Thyroid gland (tissue), 4 donors: ENCODE data around the gene ALCAM. TPM values are rescaled to one million over a fixed set of nuclear protein-coding genes. Genes with fewer than 3 reads are reported as not detected.
A peak's percentile ranks its signal among the peaks of the same experiment; 100 is the strongest.

Experiments
- DNase-seq, 2 donors: peaks; one replicate each; pipeline ENCODE4 v3.0.0-alpha.2; 2019
- H3K27ac ChIP-seq, 3 donors: fragments of 200-600 bp; sonication (generic); 1 replicate in 2 of 3; 2 replicates in 1 of 3; pipeline ENCODE4 v1.5.1; 2016 to 2019; ENCODE audit warnings: mild to moderate bottlenecking in 1 of 3, moderate library complexity in 1 of 3
- H3K27me3 ChIP-seq: fragments of 200-600 bp; sonication (generic); one replicate; pipeline ENCODE4 v1.5.1; 2019
- H3K36me3 ChIP-seq, 2 donors: fragments of 200-600 bp; sonication (generic); one replicate each; pipeline ENCODE4 v1.5.1; 2016 to 2019
- H3K4me1 ChIP-seq, 2 donors: fragments of 200-600 bp; sonication (generic); one replicate each; pipeline ENCODE4 v1.5.1; 2017 to 2019
- H3K4me3 ChIP-seq, 3 donors: fragments of 200-600 bp; sonication (generic); replicated peaks in 1 of 3; 1 replicate in 2 of 3; 2 replicates in 1 of 3; pipeline ENCODE4 v1.5.1; 2016; ENCODE audit warnings: mild to moderate bottlenecking in 1 of 3
- H3K9me3 ChIP-seq: fragments of 200-600 bp; sonication (generic); one replicate; pipeline ENCODE4 v1.5.1; 2017
- POLR2A ChIP-seq, 2 donors: fragments of 450-650 bp; IDR thresholded peaks; one replicate each; pipeline ENCODE4 v1.6.1; 2017; ENCODE audit warnings: antibody characterized with exemption in 2 of 2, mild to moderate bottlenecking in 2 of 2, moderate library complexity in 1 of 2
- WGBS, 2 donors: methylation state at CpG; one replicate each; pipeline ENCODE4 v1.1.5; 2017; 5-methylcytosine and 5-hydroxymethylcytosine counted together
- intact Hi-C: fragments of 100-400 bp; cut with DNase I; formaldehyde crosslinking; loops from one replicate; pipeline ENCODE4 v1.15.1; 2023
- total RNA-seq, 4 donors: library from RNA; depleted of rRNA; stranded (reverse); fragments of >200 nt; gene quantifications; one replicate each; pipeline ENCODE4 v1.2.3, GENCODE V29; 2016
- TF ChIP-seq, protein P1 (sequence below), 6 experiments: fragments of 200-600 bp in 3 of 6; fragments of 450-650 bp in 3 of 6; sonication (generic) in 3 of 6; IDR thresholded peaks; one replicate each; pipeline ENCODE4 v1.5.1; 2016 to 2019; ENCODE audit warnings: antibody characterized with exemption in 6 of 6, mild to moderate bottlenecking in 2 of 6, inconsistent platforms in 1 of 6, moderate library complexity in 1 of 6

Gene ALCAM
- total RNA-seq, 4 donors from 2014 or later: 86.5 to 129 (median 108) TPM

DNA sequence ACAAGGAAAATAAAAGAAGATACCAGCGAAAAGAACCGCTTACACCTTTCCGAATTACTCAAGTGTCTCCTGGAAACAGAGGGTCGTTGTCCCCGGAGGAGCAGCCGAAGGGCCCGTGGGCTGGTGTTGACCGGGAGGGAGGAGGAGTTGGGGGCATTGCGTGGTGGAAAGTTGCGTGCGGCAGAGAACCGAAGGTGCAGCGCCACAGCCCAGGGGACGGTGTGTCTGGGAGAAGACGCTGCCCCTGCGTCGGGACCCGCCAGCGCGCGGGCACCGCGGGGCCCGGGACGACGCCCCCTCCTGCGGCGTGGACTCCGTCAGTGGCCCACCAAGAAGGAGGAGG lies 325 bp downstream of the ALCAM start:
- 0% methylated on average over 14 to 22 of the region's 29 CpGs for WGBS, 2 donors
- Histone ChIP-seq H3K9me3 (no peaks in the 10 kb centered on the region), H3K27ac (peak overlapping the region; percentile 90 to 95 (median 92)), H3K36me3 (no peaks in the 10 kb centered on the region), H3K4me3 (peak overlapping the region; percentile 41 to 81 (median 56)), H3K27me3 (no peaks in the 10 kb centered on the region), H3K4me1 (peaks cover 0 to 5% of the 10 kb centered on the region in 2 donors)
- intact Hi-C loops: loop anchor here (10.0 kb wide), 1 partner anchor 148 kb away; no protein-coding TSS in a partner anchor
- TF ChIP-seq, protein P1, sequence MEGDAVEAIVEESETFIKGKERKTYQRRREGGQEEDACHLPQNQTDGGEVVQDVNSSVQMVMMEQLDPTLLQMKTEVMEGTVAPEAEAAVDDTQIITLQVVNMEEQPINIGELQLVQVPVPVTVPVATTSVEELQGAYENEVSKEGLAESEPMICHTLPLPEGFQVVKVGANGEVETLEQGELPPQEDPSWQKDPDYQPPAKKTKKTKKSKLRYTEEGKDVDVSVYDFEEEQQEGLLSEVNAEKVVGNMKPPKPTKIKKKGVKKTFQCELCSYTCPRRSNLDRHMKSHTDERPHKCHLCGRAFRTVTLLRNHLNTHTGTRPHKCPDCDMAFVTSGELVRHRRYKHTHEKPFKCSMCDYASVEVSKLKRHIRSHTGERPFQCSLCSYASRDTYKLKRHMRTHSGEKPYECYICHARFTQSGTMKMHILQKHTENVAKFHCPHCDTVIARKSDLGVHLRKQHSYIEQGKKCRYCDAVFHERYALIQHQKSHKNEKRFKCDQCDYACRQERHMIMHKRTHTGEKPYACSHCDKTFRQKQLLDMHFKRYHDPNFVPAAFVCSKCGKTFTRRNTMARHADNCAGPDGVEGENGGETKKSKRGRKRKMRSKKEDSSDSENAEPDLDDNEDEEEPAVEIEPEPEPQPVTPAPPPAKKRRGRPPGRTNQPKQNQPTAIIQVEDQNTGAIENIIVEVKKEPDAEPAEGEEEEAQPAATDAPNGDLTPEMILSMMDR (IDR thresholded peaks at IDR 0.05): no peak
- no peak for TF ChIP-seq POLR2A (IDR thresholded peaks at IDR 0.05)
- peak in 1 of 2 donors; percentile 40 for DNase-seq

DNA sequence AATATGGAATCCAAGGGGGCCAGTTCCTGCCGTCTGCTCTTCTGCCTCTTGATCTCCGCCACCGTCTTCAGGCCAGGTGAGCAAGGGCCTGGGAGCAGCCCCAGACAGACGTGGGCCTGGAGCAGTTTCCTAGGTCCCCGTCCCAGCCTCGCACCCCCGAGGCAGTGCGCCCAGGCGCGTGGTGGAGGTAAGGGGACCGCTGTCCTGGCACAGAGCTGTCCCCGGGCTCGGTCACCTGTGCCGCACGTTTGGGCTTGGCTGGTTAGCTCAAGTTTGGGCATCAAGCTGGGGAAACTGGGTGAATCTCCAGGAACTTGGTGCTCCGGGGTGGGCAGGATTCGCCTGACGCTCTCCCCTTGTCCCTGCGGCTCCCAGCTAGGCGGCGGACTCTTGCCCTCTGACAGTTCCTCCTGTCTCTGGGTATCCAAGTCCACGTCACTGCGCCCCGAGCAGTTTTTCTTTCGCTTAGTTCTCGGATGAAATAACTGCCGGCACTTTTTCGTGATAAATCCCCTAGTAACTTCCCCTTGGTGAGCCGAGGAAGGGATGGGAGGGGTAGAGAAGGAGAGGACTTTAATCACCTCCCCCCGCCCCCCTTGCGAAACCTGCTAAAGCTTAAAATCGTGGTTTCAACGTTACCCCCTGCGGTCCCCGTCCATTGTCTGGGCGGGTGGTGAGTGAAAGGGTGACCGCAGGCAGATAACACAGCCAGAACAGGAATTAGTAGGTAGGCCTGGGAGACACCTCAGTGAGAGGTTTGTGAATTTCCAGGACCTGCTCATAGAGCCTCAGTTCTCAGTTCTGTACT lies 901 bp downstream of the ALCAM start:
- WGBS, 2 donors: 0% methylated on average over 15 to 35 of the region's 37 CpGs
- Histone ChIP-seq H3K9me3 (no peaks in the 10 kb centered on the region), H3K27me3 (no peaks in the 10 kb centered on the region), H3K36me3 (no peaks in the 10 kb centered on the region), H3K27ac (peak overlapping the region; percentile 90 to 95 (median 92)), H3K4me3 (peak overlapping the region; percentile 41 to 81 (median 56)), H3K4me1 (peaks cover 0 to 5% of the 10 kb centered on the region in 2 donors)
- TF ChIP-seq POLR2A (IDR thresholded peaks at IDR 0.05): peak in 1 of 2 donors; percentile 36
- TF ChIP-seq, protein P1 (IDR thresholded peaks at IDR 0.05): peak in 2 of 6 experiments; percentile 11 to 12
- DNase-seq: peak; percentile 68 to 71
- intact Hi-C loops: loop anchor here (10.0 kb wide), 1 partner anchor 147 kb away; no protein-coding TSS in a partner anchor

DNA sequence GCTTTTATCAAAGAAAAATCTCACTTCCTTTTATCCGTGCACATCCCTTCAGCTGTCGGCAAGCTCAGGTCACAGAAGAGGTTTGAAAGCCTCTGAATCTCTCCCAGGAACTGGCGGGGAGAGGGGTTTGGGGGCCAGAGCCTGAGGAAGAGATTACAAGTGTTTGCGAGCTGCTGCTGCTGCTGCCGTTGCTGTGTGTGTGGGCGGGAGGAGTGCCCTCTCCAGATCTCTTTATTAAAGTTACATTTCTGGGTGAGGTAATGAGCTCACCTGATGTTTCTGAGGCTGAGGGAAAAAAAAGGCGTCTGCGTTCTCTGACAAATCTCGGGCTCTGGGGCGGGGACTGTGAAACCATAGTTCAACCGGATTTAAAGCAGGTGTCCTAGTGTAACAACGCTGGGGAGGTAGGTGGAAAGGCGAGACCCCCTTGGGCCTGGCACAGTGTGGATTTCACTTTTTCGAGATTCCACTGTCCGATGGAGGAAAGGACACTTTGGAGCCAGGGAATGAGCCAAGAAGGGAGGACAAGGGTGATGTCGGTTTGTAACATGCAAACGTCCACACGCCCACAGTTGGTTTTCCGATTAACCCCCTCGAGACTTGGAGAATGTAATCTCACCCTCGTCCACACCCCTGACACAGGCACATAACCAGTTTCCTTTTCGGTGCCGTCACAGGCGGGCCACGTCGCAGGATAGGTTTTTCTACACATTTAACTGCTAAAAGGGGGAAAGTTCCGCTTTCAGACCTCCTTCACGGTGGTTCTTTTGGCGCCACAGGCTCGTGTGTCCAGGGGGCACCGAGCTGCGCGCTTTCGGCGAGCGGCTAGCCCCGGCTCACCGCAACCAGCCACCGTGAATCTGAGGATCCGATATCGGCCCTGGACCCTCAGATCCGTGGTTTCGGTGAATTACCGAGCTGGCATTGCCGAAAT lies 2.1 kb downstream of the ALCAM start:
- Histone ChIP-seq H3K4me1 (peaks cover 0 to 5% of the 10 kb centered on the region in 2 donors), H3K27ac (peak overlapping the region; percentile 90 to 95 (median 92)), H3K4me3 (peak overlapping the region; percentile 21 to 81 (median 41)), H3K9me3 (no peaks in the 10 kb centered on the region), H3K27me3 (no peaks in the 10 kb centered on the region), H3K36me3 (no peaks in the 10 kb centered on the region)
- TF ChIP-seq, protein P1 (IDR thresholded peaks at IDR 0.05): no peak
- TF ChIP-seq POLR2A (IDR thresholded peaks at IDR 0.05): peak in 1 of 2 donors; percentile 87
- 0 to 1% methylated on average over 40 to 44 of the region's 45 CpGs for WGBS, 2 donors
- intact Hi-C loops: loop anchor here (10.0 kb wide), 1 partner anchor 146 kb away; no protein-coding TSS in a partner anchor
- DNase-seq: peak; percentile 87 to 88

DNA sequence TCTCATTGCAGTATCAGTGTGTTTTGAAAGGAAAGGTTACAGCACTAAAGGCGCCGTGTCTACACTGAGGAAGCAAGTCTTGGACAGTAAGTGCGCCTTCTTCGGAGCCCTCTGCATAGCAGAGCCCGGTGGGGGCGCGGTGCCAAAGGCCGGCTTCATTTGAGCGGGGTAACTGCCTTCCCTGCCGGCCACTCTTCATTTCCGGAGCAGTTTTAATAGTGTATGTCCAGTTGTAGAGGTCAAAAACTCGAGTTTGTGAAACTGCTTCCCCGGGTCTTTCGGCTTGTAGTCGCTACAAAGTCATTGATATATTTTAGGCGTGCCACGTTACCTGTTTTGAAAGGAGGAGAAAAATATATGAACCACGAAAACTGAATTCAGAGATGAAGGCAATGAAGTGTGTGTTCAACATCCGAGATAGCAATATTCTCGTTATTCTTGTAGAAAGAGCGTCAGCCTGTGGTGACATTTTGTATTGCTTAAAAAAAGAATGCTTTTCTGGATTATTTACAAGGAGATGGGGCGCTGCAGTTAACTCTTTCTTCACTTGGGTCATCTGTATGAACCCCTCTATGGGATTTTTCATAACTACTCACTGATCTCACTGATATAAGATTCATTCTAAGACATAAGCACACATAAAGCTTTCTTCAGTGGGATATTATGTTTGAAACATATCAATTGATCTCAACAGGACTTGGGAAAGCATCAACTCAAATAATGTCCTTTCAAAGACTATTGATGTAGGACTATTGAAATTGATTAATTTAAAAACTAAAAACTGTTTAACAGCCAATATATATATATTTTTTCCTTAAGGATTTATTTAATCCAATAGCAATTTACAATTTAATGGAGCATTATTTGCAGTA lies 3.0 kb downstream of the ALCAM start:
- Histone ChIP-seq H3K4me1 (peaks cover 0 to 5% of the 10 kb centered on the region in 2 donors), H3K36me3 (no peaks in the 10 kb centered on the region), H3K27me3 (no peaks in the 10 kb centered on the region), H3K9me3 (no peaks in the 10 kb centered on the region), H3K27ac (peak overlapping the region; percentile 90 to 95 (median 92)), H3K4me3 (peak overlapping the region; percentile 21 to 81 (median 41))
- TF ChIP-seq, protein P1 (IDR thresholded peaks at IDR 0.05): peak; percentile 40 to 76 (median 58)
- TF ChIP-seq POLR2A (IDR thresholded peaks at IDR 0.05): peak in 1 of 2 donors; percentile 58
- intact Hi-C loops: loop anchor here (10.0 kb wide), 1 partner anchor 145 kb away; no protein-coding TSS in a partner anchor
- DNase-seq: peak; percentile 86 to 87
- WGBS, 2 donors: 0 to 1% methylated on average over 20 of the region's 22 CpGs
